Measurements from ENCODE around the gene NR3C2. TPM values are rescaled to one million over a fixed set of nuclear protein-coding genes. Genes with fewer than 3 reads are reported as not detected.

The NR3C2 gene
- polyA plus RNA-seq, 3 donors, result 0.09 to 0.27 (median 0.20) TPM

DNA sequence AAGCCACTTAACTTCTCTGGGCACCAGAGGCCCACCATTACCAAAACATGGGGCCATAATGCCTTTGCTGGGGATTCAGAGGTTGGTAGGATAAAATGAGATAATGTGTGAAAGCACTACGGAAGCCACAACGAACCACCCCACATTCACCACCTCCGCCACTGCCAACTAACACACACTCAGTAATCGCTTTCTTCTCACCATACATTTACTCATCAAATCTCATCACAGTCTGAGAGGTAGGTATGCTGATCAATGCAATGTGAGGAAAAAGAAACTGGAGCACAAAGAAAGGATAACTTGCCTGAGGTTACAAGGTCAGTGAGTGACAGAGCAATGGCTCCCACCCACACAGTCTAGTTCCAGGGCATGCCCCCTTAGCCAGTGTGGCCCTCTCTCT is 257.3 kb downstream of the NR3C2 start:
- Mint-ChIP-seq H3K4me3 (no peak overlapping the region), H3K36me3 (no peaks in the 10 kb centered on the region), H3K4me1 (no peaks in the 10 kb centered on the region), H3K27ac (no peak overlapping the region), H3K27me3 (ENCODE audit: low read depth in 3 of 3) (peaks cover 0 to 1% (median 0%) of the 10 kb centered on the region in 3 donors), H3K9me3 (peaks cover 0 to 9% (median 4%) of the 10 kb centered on the region in 7 donors)
- Histone ChIP-seq H3K27me3 (ENCODE audit: control insufficient read depth in 2 of 2, insufficient read depth in 2 of 2, low read length in 2 of 2) (no peaks in the 10 kb centered on the region), H3K4me1 (ENCODE audit: control insufficient read depth in 1 of 2, insufficient read depth in 2 of 2, low read length in 2 of 2) (no peaks in the 10 kb centered on the region), H3K27ac (ENCODE audit: low read depth in 1 of 2, low read length in 2 of 2) (no peak overlapping the region), H3K4me3 (replicated peaks in 1 of 3; ENCODE audit: low read depth in 2 of 3, low read length in 3 of 3) (no peak overlapping the region), H3K9ac (ENCODE audit: insufficient read depth, low read length, poor library complexity, severe bottlenecking) (no peak overlapping the region), H3K9me3 (replicated peaks in 1 of 2; ENCODE audit: control insufficient read depth in 1 of 2, insufficient read depth in 1 of 2, low read length in 2 of 2) (no peaks in the 10 kb centered on the region), H4K20me1 (ENCODE audit: insufficient read depth, low read length) (no peaks in the 10 kb centered on the region), H3K79me2 (ENCODE audit: insufficient read depth, low read length) (no peaks in the 10 kb centered on the region), H3K36me3 (replicated peaks in 1 of 2; ENCODE audit: control insufficient read depth in 1 of 2, insufficient read depth in 2 of 2, low read length in 2 of 2) (no peaks in the 10 kb centered on the region), H3K4me2 (replicated peaks; ENCODE audit: extremely low read depth, low read length, poor library complexity, severe bottlenecking) (no peak overlapping the region), H2AFZ (ENCODE audit: insufficient read depth, low read depth, low read length, poor library complexity, severe bottlenecking) (no peak overlapping the region)
- TF ChIP-seq, protein P1, sequence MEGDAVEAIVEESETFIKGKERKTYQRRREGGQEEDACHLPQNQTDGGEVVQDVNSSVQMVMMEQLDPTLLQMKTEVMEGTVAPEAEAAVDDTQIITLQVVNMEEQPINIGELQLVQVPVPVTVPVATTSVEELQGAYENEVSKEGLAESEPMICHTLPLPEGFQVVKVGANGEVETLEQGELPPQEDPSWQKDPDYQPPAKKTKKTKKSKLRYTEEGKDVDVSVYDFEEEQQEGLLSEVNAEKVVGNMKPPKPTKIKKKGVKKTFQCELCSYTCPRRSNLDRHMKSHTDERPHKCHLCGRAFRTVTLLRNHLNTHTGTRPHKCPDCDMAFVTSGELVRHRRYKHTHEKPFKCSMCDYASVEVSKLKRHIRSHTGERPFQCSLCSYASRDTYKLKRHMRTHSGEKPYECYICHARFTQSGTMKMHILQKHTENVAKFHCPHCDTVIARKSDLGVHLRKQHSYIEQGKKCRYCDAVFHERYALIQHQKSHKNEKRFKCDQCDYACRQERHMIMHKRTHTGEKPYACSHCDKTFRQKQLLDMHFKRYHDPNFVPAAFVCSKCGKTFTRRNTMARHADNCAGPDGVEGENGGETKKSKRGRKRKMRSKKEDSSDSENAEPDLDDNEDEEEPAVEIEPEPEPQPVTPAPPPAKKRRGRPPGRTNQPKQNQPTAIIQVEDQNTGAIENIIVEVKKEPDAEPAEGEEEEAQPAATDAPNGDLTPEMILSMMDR (IDR thresholded peaks at IDR 0.05), result no peak
- intact Hi-C loops (cut with micrococcal nuclease), result no loop called here
- WGBS (ENCODE audit: insufficient coverage), result no CpG with 5 or more reads among the region's 4 CpGs
- DNase-seq, result no peak

- WGBS (ENCODE audit: insufficient coverage), result no CpG with 5 or more reads among the region's 3 CpGs
- intact Hi-C loops (cut with micrococcal nuclease), result no loop called here
- TF ChIP-seq, protein P1 (IDR thresholded peaks at IDR 0.05), result no peak
These were observed 259.8 kb downstream of the NR3C2 start for GRCh38 chr4:148182230-148182911.

More at GRCh38 chr4:148182230-148182911, 259.8 kb downstream of the NR3C2 start:
- H3K36me3 ChIP-seq (replicated peaks in 1 of 2; ENCODE audit: control insufficient read depth in 1 of 2, insufficient read depth in 2 of 2, low read length in 2 of 2), result no peaks in the 10 kb centered on the region
- Mint-ChIP-seq H3K36me3 (no peaks in the 10 kb centered on the region), H3K4me3 (no peak overlapping the region), H3K9me3 (peaks cover 0 to 3% (median 0%) of the 10 kb centered on the region in 7 donors), H3K27ac (no peak overlapping the region), H3K27me3 (ENCODE audit: low read depth in 3 of 3) (peaks cover 0 to 1% (median 1%) of the 10 kb centered on the region in 3 donors), H3K4me1 (no peaks in the 10 kb centered on the region)
- H3K4me1 ChIP-seq (ENCODE audit: control insufficient read depth in 1 of 2, insufficient read depth in 2 of 2, low read length in 2 of 2), result no peaks in the 10 kb centered on the region
- no peaks in the 10 kb centered on the region for H4K20me1 ChIP-seq (ENCODE audit: insufficient read depth, low read length)
- H2AFZ ChIP-seq (ENCODE audit: insufficient read depth, low read depth, low read length, poor library complexity, severe bottlenecking), result no peak overlapping the region
- no peak overlapping the region for H3K4me3 ChIP-seq (replicated peaks in 1 of 3; ENCODE audit: low read depth in 2 of 3, low read length in 3 of 3)
- H3K27ac ChIP-seq (ENCODE audit: low read depth in 1 of 2, low read length in 2 of 2), result no peak overlapping the region
- no peak for DNase-seq
- no peak overlapping the region for H3K9ac ChIP-seq (ENCODE audit: insufficient read depth, low read length, poor library complexity, severe bottlenecking)
- H3K27me3 ChIP-seq (ENCODE audit: control insufficient read depth in 2 of 2, insufficient read depth in 2 of 2, low read length in 2 of 2), result no peaks in the 10 kb centered on the region
- H3K79me2 ChIP-seq (ENCODE audit: insufficient read depth, low read length), result no peaks in the 10 kb centered on the region
- H3K9me3 ChIP-seq (replicated peaks in 1 of 2; ENCODE audit: control insufficient read depth in 1 of 2, insufficient read depth in 1 of 2, low read length in 2 of 2), result no peaks in the 10 kb centered on the region
- no peak overlapping the region for H3K4me2 ChIP-seq (replicated peaks; ENCODE audit: extremely low read depth, low read length, poor library complexity, severe bottlenecking)
